GM12891 (cell line): ENCODE data around the gene C1orf50.

Source experiments
- POLR2A ChIP-seq: IDR thresholded peaks from 2 replicates; pipeline ENCODE4 v1.6.1; 2011; ENCODE audit warnings: low read depth, low read length, control low read depth
- POLR2AphosphoS5 ChIP-seq: IDR thresholded peaks from 2 replicates; pipeline ENCODE4 v1.6.1; 2011; ENCODE audit warnings: low read depth, low read length, control low read depth
- TAF1 ChIP-seq: IDR thresholded peaks from 2 replicates; pipeline ENCODE4 v1.6.1; 2011; ENCODE audit warnings: low read depth, low read length, control low read depth

DNA sequence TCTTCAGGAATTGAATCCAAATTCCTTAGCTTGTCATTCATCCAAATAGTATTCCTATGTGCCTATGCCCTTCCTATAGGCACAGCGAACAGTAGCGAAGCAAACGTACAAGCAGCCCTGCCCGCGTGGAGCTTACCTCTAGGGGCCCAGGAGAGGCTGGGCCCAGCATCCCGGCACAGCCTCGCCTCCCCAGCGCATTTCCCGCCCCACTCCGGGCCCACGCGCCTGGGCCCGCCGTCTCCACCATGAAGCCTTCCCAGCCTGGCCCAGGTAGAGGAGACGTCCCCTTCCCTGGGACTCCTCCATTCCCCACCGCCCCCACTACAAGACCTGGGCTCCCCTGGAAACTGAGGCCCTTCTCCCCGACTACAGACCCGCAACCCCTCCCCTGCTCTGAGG, 17.5 kb downstream of the C1orf50 start:
- TF ChIP-seq POLR2A (no peak), TAF1 (no peak), POLR2AphosphoS5 (no peak)
